KG1 (cell line): ENCODE results near the gene JAG2.

Source experiments
- DNase-seq: peaks from one replicate; lab custom pipeline; 2025; lab: John Stamatoyannopoulos, UW

The JAG2 gene

DNA sequence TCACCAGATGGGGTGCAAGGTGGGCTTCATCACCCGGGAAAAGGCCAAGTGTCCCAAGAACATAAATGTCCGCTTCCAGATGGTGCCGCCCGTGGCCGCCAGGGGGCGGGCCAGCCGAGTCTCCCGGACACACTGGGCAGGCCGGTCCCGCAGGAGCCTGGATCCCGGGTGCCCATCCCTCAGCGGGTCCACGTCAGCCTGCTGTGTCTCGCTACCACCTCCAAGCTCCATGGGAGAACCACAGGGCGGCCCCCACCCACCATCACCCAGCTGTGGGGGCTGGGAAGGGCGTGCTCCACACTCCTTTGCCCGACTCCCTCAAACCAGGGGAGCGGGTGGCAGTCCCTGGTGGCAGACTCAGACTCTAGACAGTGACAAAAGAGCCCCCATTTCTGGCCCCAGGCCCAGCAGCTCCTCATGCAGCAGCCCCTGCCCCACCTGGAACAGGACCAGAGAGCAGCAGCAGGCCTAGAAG lies 34.5 kb upstream of the JAG2 start:
- peak; percentile 69 for DNase-seq

GRCh38 chr14:105201925-105202513 lies 33.4 kb upstream of the JAG2 start:
- DNase-seq: peak; percentile 87

DNA sequence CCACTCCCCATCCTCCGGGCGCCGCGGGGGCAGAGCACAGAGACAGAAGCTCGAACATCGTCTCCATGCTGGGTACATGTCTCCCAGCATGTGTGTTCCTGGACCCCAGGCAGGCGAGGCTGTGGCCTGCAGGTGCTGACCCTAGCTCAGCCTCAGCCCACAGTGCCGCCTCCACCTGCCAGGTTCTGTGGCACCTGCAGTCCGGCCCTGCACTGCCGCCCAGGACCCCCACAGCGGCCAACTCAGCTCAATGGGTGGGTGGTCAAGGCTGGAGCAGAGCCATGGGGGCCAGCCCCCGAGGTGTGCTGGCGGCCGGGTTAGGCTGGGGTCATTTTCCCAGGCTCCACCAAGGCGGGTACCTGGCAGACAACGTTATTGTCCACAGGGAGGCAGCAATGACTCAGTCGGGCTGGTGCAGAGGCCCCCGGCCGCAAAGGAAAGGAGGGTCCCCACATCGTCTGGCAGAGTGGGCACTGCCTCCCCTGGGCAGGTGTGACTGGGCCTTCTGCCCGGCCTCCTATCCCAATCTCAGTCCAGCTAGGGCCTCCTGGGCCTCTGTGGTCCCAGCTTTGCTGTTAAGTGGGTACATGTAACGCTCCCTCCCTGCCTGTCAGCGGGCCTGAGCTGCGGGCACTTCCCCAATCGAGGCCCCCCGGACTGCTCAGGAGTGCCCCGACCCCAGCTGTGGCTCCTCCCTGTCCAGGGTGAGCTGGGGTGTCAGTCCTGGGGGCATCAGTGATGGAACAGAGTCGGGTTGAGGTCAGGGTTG lies 32.8 kb upstream of the JAG2 start:
- DNase-seq: peak; percentile 87

DNA sequence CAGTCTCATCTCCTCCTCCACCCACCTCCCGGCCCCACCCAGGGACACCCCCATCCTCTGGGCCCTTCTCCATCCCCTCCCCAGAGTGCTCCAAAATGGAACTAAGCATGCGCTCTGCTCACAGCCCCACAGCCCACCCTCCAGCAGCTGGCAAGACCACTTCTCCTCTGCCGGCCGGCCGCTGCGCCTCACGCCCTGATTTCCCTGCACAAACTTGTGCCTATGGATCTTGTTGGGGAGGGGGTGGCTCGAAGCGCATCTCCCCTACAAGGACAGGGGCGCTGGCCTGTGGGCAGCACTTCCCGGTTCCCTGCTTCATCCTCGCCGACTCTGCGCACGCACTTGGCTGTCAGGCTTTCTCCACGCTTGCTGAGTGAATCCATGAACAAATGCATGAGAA lies 32.1 kb upstream of the JAG2 start:
- DNase-seq: no peak

DNA sequence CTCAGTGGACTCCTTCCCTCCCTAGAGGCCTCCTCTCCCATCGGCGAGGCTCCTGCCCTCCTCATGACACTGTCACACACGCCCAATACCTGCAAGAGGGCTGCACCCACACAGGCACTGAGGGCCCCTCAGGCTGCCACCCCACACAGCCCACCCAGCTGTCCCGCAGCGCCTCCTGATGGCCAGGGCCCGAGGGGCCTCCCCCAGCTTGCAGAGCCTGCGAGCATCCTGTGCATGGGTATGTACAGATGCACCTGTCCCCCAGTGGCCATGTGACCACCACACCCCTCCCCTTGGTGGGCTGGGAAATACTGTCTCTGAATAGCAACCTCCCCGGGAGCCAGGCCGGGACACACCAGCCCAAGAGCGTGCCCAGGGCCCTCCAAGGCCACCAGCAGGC lies 31.5 kb upstream of the JAG2 start:
- DNase-seq: no peak

DNA sequence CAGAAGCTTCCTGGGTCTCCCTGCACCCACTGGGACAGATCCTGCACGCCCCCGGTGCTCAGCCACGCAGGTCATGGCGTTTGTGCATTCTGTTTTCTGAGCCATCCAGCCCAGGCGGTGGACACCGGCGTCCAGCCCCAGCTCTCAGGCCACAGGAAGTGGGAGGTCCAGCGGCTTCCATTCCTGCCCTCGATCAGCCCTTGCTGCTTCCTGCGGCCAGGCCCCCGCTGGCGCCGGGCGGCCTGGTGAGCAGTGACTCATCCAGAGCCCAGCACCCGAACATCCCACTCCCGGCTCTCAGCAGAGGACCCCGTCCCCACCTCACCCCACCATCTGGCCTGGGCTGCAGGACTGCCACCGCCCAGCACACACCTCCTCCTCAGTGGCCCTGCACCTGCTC lies 30.5 kb upstream of the JAG2 start:
- no peak for DNase-seq

DNA sequence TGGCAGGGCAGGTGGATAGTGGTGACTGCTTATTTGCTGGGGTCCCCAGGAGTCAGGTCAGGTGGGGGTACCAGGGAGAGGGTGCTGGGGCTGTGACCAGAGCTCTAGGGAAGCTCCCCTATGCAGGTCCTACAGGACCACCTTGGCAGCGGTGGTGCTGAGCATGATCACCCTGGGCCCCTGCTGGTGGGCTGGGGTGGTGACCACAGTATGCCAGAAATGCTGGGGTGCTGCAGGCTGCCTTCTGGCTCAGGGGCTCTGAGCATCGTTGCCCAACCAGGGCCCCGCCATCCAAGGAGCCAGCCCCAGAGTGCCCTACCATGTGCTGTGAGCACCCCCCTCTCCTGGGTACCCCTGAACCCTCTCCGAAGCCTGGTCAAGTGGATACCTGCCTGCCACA lies 30.0 kb upstream of the JAG2 start:
- no peak for DNase-seq

- DNase-seq: no peak
These were observed 28.6 kb upstream of the JAG2 start for GRCh38 chr14:105197211-105197641.

DNA sequence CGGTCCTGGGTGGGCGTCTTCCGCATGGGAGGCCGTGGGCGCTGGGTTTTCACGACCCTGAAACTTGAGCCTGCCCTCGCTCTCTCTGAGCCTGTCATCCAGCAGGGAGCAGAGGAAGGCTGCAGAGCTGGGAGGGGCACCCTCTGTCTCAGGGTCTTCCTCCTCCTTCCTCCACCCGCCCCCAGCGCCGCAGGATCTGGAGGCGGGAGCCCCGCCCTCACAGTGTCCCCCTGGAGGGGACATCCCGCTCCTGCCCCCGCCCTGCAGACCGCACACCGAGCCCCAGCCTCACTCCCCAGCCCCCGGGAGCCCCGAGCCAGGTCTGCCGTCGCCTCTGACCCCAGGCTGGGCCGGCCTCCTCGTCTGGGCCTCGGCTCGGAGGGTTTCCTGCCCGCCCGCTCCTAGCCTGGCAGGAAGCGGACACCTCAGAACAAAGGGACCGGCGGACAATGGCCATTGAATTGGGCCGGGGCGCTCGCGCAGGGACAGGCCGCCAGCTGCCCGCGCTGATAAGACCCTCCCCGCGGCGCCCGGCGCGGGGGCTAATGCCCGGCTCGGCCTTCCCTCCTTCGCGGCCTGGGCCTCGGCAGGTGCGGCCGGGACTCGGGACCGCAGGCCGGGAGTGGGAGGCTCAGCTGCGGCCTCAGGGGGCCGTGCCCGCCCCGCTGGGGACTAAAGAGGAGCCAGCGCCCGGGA lies 27.8 kb upstream of the JAG2 start:
- DNase-seq: no peak

DNA sequence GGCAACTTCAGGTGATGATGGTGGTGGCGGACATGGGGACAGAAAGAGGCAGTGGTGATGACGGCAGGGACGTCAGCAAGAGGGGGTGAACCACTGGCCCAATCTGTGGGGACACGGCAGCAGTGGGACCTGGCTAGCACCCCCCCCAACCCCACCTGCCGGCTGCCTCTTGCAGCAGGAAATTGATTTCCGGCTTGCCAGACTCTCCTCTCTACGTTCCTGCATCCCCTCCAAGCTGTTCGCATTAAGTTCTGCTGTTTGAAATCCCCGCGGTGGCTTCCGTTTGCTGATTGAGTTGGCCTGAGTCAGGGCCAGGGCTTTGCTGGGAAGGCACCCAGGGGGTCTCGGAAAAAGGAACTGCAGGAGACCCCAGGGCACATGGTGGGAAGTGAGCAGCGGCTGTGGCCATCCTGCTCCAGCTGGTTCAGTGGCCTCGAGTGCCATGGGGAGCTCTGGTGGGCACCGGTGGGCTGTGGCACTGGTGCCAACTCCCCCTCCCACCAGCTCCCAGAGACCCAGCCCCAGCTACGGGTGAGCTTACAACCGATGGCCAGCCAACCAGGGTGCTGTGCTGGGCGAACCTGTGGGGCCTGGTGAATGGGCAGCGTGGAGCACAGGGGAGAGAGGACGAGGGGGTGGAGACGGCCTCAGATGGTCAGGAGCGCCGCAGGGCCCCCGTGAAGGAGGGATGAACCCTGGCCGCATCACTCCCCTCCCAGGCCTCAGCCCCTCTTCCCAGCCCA lies 27.1 kb upstream of the JAG2 start:
- DNase-seq: no peak

GRCh38 chr14:105195051-105195450 lies 26.5 kb upstream of the JAG2 start:
- DNase-seq: no peak

GRCh38 chr14:105193916-105194782 lies 25.6 kb upstream of the JAG2 start:
- no peak for DNase-seq

GRCh38 chr14:105192866-105193731 lies 24.5 kb upstream of the JAG2 start:
- no peak for DNase-seq

- no peak for DNase-seq
These were observed 19.5 kb upstream of the JAG2 start for GRCh38 chr14:105187935-105188524.

GRCh38 chr14:105187116-105187515 lies 18.5 kb upstream of the JAG2 start:
- no peak for DNase-seq

DNA sequence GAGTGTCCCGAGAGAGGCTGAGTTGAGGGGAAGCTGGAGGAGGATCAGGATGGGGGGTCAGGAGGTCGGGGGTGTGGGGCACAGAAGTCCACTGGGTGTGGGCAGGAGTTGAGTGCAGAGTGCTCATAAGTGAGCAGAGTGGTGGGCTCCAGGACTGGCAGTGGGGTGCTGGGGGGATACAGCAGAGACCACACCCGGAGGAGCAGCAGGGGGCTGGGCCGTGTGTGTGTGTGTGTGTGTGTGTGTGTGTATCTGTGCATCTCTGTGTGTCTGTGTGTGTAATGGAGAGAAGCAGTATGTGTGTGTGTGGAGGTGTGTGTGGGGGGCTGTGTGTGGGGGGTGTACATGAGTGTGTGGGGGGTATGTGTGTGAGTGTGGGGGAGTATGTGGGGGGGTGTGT lies 17.4 kb upstream of the JAG2 start:
- no peak for DNase-seq

- no peak for DNase-seq
These were observed 16.4 kb upstream of the JAG2 start for GRCh38 chr14:105185001-105185400.

DNA sequence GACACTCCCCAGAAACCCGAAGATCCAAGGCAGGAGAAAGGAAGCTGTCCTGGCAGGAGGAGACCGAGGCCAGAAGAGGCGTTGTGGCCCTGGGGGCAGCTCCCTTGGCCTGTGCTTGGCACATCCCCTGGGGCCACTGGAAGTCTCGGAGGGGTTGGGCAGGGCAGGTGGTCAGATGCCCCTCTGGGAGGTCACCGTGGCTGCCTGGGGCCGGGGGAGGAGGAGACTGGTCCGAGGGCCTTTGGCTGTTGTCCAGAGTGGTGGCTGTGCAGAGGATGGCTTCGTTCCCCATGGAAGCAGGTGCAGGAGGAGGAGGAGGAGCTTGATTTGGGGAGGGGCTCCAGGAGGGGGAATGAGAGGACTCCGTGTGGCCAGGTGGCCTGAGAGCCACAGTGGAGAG lies 15.9 kb upstream of the JAG2 start:
- DNase-seq: no peak

DNA sequence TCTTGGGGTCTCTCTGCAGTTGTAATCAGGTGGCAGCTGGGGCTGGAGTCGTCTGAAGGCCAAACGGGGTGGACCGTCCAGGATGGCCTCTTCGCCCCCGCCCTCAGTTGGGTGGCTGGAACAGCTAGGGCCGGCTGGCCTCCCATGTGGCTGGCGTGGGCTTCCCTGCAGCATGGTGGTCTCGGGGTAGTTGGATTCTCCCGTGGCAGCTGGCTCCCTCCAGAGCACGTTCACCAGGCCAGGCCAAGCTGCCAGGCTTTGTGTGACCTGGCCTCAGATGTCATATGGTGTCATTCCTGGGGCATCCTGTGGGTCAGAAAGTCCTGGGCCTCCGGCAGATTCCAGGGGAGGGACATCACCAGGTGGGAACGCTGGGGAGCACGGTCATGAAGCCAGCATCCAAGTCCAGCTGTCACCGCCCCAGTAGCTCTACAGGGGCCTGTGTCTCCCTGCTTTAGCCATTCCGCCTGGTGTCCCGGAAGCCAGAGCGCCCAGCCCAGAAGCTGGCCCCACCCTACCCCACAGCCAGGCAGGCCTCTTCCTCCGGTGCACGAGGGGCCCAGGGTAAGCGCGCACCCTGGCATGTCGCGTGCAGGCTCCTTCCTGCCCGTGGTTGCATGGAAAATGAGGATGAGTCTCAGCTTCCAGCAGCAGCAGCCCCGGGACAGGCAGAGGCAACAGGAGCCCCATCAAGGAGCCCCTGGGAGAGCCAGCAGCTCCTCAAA lies 13.9 kb upstream of the JAG2 start:
- DNase-seq: no peak
